ENCODE results near the gene SSBP3. TPM values are rescaled to one million over a fixed set of nuclear protein-coding genes. Genes with fewer than 3 reads are reported as not detected.

The SSBP3 gene
- total RNA-seq (2014; rRNA removed; shearing (Covaris generic)): 47.4 and 59.5 TPM in 2 replicates
- polyA plus RNA-seq (2016; fragmentation: Nextera tagmentation; extraction: Ambion mirVana): 68.6 and 82.3 TPM in 2 replicates
- long read RNA-seq, partial matches to known transcripts: 3 of 14 reads
- long read RNA-seq, other reads (novel, unspliced or antisense): 11 of 14 reads

GRCh38 chr1:54406339-54407153 lies at the start of gene SSBP3:
Gene SSBP3 (minus strand): TSS chr1:54406394.
- Mint-ChIP-seq H3K27ac (peak within 1 kb of the TSS; percentile 100), H3K4me3 (peak within 1 kb of the TSS; percentile 91), H3K36me3 (ENCODE audit: low read depth) (peaks cover 33% of the 10 kb centered on the region), H3K27me3 (ENCODE audit: insufficient read depth, low read depth, poor library complexity) (peaks cover 20% of the 10 kb centered on the region), H3K9me3 (no peaks in the 10 kb centered on the region), H3K4me1 (peaks cover 64% of the 10 kb centered on the region)
- Histone ChIP-seq H3K9me2 (ENCODE audit: insufficient read depth) (no peaks in the 10 kb centered on the region), H2AFZ (no peak within 1 kb of the TSS), H4K20me1 (replicated peaks; ENCODE audit: insufficient read depth) (peaks cover 30% of the 10 kb centered on the region), H3K4me1 (ENCODE audit: insufficient read depth) (peaks cover 59% of the 10 kb centered on the region), H3F3A (replicated peaks; ENCODE audit: low read depth) (no peaks in the 10 kb centered on the region; the same call in none of the 2 replicates), H3K27ac (ENCODE audit: low read depth) (peak within 1 kb of the TSS; percentile 93), H3K4me3 (peak within 1 kb of the TSS; percentile 98), H3K4me2 (peak within 1 kb of the TSS; percentile 96), H3K36me3 (ENCODE audit: insufficient read depth) (peaks cover 13% of the 10 kb centered on the region), H3K79me2 (replicated peaks; ENCODE audit: insufficient read depth) (peaks cover 40% of the 10 kb centered on the region), H3K27me3 (ENCODE audit: insufficient read depth) (no peaks in the 10 kb centered on the region)
- TF ChIP-seq REST (IDR thresholded peaks at IDR 0.05; ENCODE audit: unreplicated experiment) (no peak), POLR2AphosphoS5 (IDR thresholded peaks at IDR 0.05; ENCODE audit: low read depth) (peak; percentile 61), CREB1 (CRISPR knock-in tag; IDR thresholded peaks at IDR 0.05; ENCODE audit: low read depth) (peak; percentile 69)
- DNase-seq (ENCODE audit: low spot score) (peak; percentile 94), ATAC-seq (peak; percentile 75)

- DNase-seq (ENCODE audit: low spot score): no peak
- no peaks in the 10 kb centered on the region for H3K4me1 ChIP-seq (ENCODE audit: insufficient read depth)
- no peaks in the 10 kb centered on the region; the same call in 1 of the 2 replicates for H3K36me3 ChIP-seq (ENCODE audit: insufficient read depth)
- H3K4me3 ChIP-seq: no peak overlapping the region
- H3K27ac ChIP-seq (ENCODE audit: low read depth): no peak overlapping the region
- H2AFZ ChIP-seq: no peak overlapping the region
- Mint-ChIP-seq H3K27me3 (ENCODE audit: insufficient read depth, low read depth, poor library complexity) (peaks cover 19% of the 10 kb centered on the region), H3K9me3 (peaks cover 22% of the 10 kb centered on the region), H3K4me1 (peaks cover 9% of the 10 kb centered on the region), H3K36me3 (ENCODE audit: low read depth) (peaks cover 18% of the 10 kb centered on the region), H3K27ac (no peak overlapping the region), H3K4me3 (no peak overlapping the region)
- ATAC-seq: no peak
- H3K4me2 ChIP-seq: no peak overlapping the region
- H4K20me1 ChIP-seq (replicated peaks; ENCODE audit: insufficient read depth): no peaks in the 10 kb centered on the region
- H3F3A ChIP-seq (replicated peaks; ENCODE audit: low read depth): 0 out of 2 replicates have a peak, but pooled peaks cover 4% of the 10 kb centered on the region
- H3K9me2 ChIP-seq (ENCODE audit: insufficient read depth): peaks cover 4% of the 10 kb centered on the region; the same call in 1 of the 2 replicates
- no peaks in the 10 kb centered on the region for H3K27me3 ChIP-seq (ENCODE audit: insufficient read depth)
- H3K79me2 ChIP-seq (replicated peaks; ENCODE audit: insufficient read depth): no peaks in the 10 kb centered on the region
- TF ChIP-seq ZNF331 (CRISPR knock-in tag; IDR thresholded peaks at IDR 0.05; ENCODE audit: low read depth) (no peak), CREB1 (CRISPR knock-in tag; IDR thresholded peaks at IDR 0.05; ENCODE audit: low read depth) (no peak), CTCF (conservative IDR thresholded peaks at IDR 0.05; ENCODE audit: low read depth in 2 of 2) (no peak), ZNF114 (CRISPR knock-in tag; IDR thresholded peaks at IDR 0.05) (no peak), JUNB (IDR thresholded peaks at IDR 0.05; ENCODE audit: unreplicated experiment) (no peak), ZNF462 (CRISPR knock-in tag; IDR thresholded peaks at IDR 0.05) (no peak)
These were observed 47.3 kb upstream of the SSBP3 start for GRCh38 chr1:54453509-54453908.
